Upper lobe of left lung (tissue), 4 donors: ENCODE measurements around the gene ISOC2.

Experiments used
- CTCF ChIP-seq, 6 experiments: fragments of 450-650 bp in 4 of 6; fragments of 200-600 bp in 2 of 6; sonication (generic) in 2 of 6; IDR thresholded peaks; one replicate each; pipeline ENCODE4 v1.5.1; 2016 to 2019; ENCODE audit warnings: antibody characterized with exemption in 6 of 6
- POLR2A ChIP-seq, 4 donors: fragments of 450-650 bp; IDR thresholded peaks; one replicate each; pipeline ENCODE4 v1.5.1; 2016 to 2017; ENCODE audit warnings: antibody characterized with exemption in 4 of 4, mild to moderate bottlenecking in 2 of 4
- POLR2AphosphoS5 ChIP-seq, 2 donors: sonication (generic); formaldehyde crosslinking; IDR thresholded peaks; one replicate each; pipeline ENCODE4 v1.5.1; 2017; ENCODE audit warnings: antibody characterized with exemption in 2 of 2

DNA sequence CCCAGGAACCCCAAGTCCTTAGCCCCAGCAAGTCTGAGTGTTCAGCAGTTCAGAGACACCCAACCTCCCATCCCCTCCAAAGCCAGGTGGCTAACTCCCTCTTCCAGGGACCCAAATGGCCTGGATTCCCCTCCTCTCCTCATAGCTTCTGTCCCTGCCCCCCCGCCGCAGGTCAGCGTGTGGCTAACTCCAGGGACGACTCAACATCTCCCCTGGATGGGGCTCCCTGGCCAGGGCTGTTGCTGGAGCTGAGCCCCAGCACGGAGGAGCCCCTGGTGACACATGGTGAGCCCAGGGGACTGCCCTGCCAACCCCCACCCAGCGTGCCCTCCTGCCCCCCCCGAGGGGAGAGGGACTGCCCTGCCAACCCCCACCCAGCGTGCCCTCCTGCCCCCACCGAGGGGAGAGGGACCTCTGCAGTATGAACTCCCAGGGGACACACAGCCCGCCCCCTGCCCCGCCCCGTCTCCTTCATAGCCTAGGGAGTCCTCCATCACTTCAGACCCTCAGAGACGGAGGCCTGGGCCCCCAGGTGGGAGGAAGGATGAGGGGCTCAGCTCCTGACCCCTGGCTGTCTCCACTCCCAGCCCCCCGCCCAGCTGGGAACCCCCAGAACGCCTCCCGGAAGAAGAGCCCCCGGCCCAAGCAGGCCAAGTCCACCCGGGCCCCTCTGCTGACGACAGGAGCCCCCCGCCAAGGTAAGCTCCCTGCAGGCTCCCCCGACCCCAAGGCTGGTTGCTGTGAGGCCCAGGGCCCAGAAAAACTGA lies 28.5 kb upstream of the ISOC2 start:
- no peak for TF ChIP-seq CTCF (IDR thresholded peaks at IDR 0.05)
- TF ChIP-seq POLR2AphosphoS5 (IDR thresholded peaks at IDR 0.05): no peak
- no peak for TF ChIP-seq POLR2A (IDR thresholded peaks at IDR 0.05)
